Neural progenitor cell (in vitro differentiated cells): ENCODE data around the gene SLC7A10. TPM values are rescaled to one million over a fixed set of nuclear protein-coding genes. Genes with fewer than 3 reads are reported as not detected.

Source experiments
- DNase-seq: peaks from one replicate; pipeline ENCODE4 v3.0.0-alpha.2; 2016; ENCODE audit warnings: low spot score
- H2AFZ ChIP-seq: fragments of 200-600 bp; sonication (generic); replicated peaks from 2 replicates; pipeline ENCODE4 v1.6.1; 2016; ENCODE audit warnings: antibody characterized with exemption
- H3F3A ChIP-seq: fragments of 200-600 bp; sonication (generic); 2 replicates; pipeline ENCODE4 v1.6.1; 2016; ENCODE audit warnings: antibody characterized with exemption, low read depth
- H3K27ac ChIP-seq: fragments of 200-600 bp; sonication (generic); 2 replicates; pipeline ENCODE4 v1.5.1; 2016; ENCODE audit warnings: mild to moderate bottlenecking
- H3K27me3 ChIP-seq: fragments of 200-600 bp; sonication (generic); 2 replicates; pipeline ENCODE4 v1.6.1; 2016; ENCODE audit warnings: mild to moderate bottlenecking, moderate library complexity
- H3K36me3 ChIP-seq: fragments of 200-600 bp; sonication (generic); 2 replicates; pipeline ENCODE4 v1.5.1; 2016
- H3K4me1 ChIP-seq: fragments of 200-600 bp; sonication (generic); 2 replicates; pipeline ENCODE4 v1.6.1; 2016; ENCODE audit warnings: mixed run types
- H3K4me2 ChIP-seq: fragments of 200-600 bp; sonication (generic); 2 replicates; pipeline ENCODE4 v1.6.1; 2016
- H3K4me3 ChIP-seq: fragments of 200-600 bp; sonication (generic); 2 replicates; pipeline ENCODE4 v1.5.1; 2016
- H3K79me2 ChIP-seq: fragments of 200-600 bp; sonication (generic); 2 replicates; pipeline ENCODE4 v1.6.1; 2016; ENCODE audit warnings: low read depth
- H3K9ac ChIP-seq: fragments of 200-600 bp; sonication (generic); 2 replicates; pipeline ENCODE4 v1.6.1; 2016
- H3K9me3 ChIP-seq: fragments of 200-600 bp; sonication (generic); 2 replicates; pipeline ENCODE4 v1.5.1; 2016; ENCODE audit warnings: low read depth
- H4K20me1 ChIP-seq: fragments of 200-600 bp; sonication (generic); 2 replicates; pipeline ENCODE4 v1.6.1; 2016; ENCODE audit warnings: low read depth
- H3K27ac Mint-ChIP-seq: 3 replicates; pipeline ENCODE4 v1.8.0; 2021; ENCODE audit warnings: mixed read lengths
- H3K27me3 Mint-ChIP-seq: 2 replicates; pipeline ENCODE4 v1.8.0; 2022; ENCODE audit warnings: low read depth, mild to moderate bottlenecking, inconsistent platforms, moderate library complexity, mixed read lengths; ENCODE audit not compliant: insufficient read depth
- H3K36me3 Mint-ChIP-seq: 3 replicates; pipeline ENCODE4 v1.8.0; 2021; ENCODE audit warnings: mixed read lengths
- H3K4me1 Mint-ChIP-seq: 3 replicates; pipeline ENCODE4 v1.8.0; 2021; ENCODE audit warnings: mixed read lengths
- H3K4me3 Mint-ChIP-seq: 3 replicates; pipeline ENCODE4 v1.8.0; 2021; ENCODE audit warnings: mild to moderate bottlenecking, moderate library complexity, mixed read lengths
- H3K9me3 Mint-ChIP-seq: 3 replicates; pipeline ENCODE4 v1.8.0; 2020; ENCODE audit warnings: mixed read lengths
- CTCF ChIP-seq: fragments of 200-600 bp; sonication (generic); IDR thresholded peaks from 2 replicates; pipeline ENCODE4 v1.5.1; 2017; ENCODE audit warnings: antibody characterized with exemption, mild to moderate bottlenecking
- EZH2 ChIP-seq: fragments of 200-600 bp; sonication (generic); IDR thresholded peaks from 2 replicates; pipeline ENCODE4 v1.6.1; 2017; ENCODE audit warnings: antibody characterized with exemption, mild to moderate bottlenecking, moderate library complexity
- EZH2phosphoT487 ChIP-seq: fragments of 200-600 bp; sonication (generic); IDR thresholded peaks from 2 replicates; pipeline ENCODE4 v1.6.1; 2017; ENCODE audit warnings: antibody characterized with exemption
- total RNA-seq: library from RNA; depleted of rRNA; stranded (reverse); fragments of >200 nt; gene quantifications from 2 replicates; pipeline ENCODE4 v1.2.3, GENCODE V29; 2015; ENCODE audit warnings: low replicate concordance

SLC7A10 gene
- total RNA-seq, 1 donor from 2014 or later, result 0.79 TPM

GRCh38 chr19:33196446-33197193 is 29.0 kb downstream of the SLC7A10 start:
- Mint-ChIP-seq H3K27me3 (peaks cover 10% of the 10 kb centered on the region), H3K4me1 (peaks cover 13% of the 10 kb centered on the region), H3K4me3 (peak overlapping the region; percentile 92), H3K27ac (no peak overlapping the region), H3K9me3 (no peaks in the 10 kb centered on the region), H3K36me3 (peaks cover 6% of the 10 kb centered on the region)
- no peak overlapping the region for H3K27ac ChIP-seq
- peaks cover 28% of the 10 kb centered on the region for H3K27me3 ChIP-seq
- H3F3A ChIP-seq, result peaks cover 4% of the 10 kb centered on the region
- no peaks in the 10 kb centered on the region for H3K36me3 ChIP-seq
- H3K9ac ChIP-seq, result no peak overlapping the region
- no peaks in the 10 kb centered on the region for H3K79me2 ChIP-seq
- peaks cover 6% of the 10 kb centered on the region for H3K4me1 ChIP-seq
- no peak overlapping the region for H2AFZ ChIP-seq
- TF ChIP-seq EZH2phosphoT487 (no peak), CTCF (no peak), EZH2 (no peak)
- DNase-seq, result no peak
- H3K4me3 ChIP-seq, result no peak overlapping the region
- H3K9me3 ChIP-seq, result no peaks in the 10 kb centered on the region
- H4K20me1 ChIP-seq, result peaks cover 21% of the 10 kb centered on the region
- no peak overlapping the region for H3K4me2 ChIP-seq

DNA sequence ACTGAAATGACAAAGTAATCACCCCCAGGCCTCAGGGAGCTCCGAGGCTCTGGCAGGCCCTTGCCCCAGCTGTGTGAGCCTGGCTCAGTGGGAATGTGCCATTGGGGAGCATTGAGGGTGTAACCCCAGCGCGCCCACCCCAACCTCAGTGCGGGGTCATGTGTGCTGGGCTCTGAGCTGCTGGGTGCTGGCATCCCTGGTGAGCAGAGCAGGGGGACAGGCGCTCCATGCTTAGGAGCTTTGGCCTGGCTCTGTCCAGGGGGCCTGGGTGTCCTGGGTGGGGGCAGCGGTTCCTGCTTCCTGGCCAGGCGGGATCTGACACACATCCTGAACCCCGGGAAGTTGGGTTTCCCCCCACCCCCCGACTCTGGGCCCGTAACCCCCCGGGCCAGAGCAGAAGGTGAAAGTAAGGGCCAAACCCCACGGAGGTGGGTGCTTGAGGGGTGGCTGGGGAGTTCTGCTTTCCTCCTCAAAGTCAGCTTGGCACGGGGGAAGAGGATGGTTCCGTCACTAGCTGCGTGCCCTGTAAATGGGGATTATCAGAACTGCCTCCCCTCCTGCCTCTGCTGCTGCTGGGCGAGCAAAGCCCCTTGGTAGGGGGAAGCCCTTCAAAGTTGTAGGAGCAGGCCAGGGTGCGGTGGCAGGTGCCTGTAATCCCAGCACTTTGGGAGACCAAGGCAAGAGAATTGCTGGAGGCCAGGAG is 29.9 kb downstream of the SLC7A10 start:
- TF ChIP-seq CTCF, result no peak
- no peak for TF ChIP-seq EZH2phosphoT487
- Histone ChIP-seq H4K20me1 (peaks cover 21% of the 10 kb centered on the region), H3K4me3 (peak overlapping the region; percentile 84), H3K79me2 (no peaks in the 10 kb centered on the region), H3K36me3 (no peaks in the 10 kb centered on the region), H3K27ac (no peak overlapping the region), H3K27me3 (peaks cover 28% of the 10 kb centered on the region), H3K9me3 (no peaks in the 10 kb centered on the region), H2AFZ (no peak overlapping the region), H3F3A (peaks cover 4% of the 10 kb centered on the region), H3K4me2 (peak overlapping the region; percentile 91), H3K9ac (no peak overlapping the region), H3K4me1 (peaks cover 6% of the 10 kb centered on the region)
- no peak for DNase-seq
- no peak overlapping the region for H3K27ac Mint-ChIP-seq
- no peaks in the 10 kb centered on the region for H3K9me3 Mint-ChIP-seq
- peaks cover 10% of the 10 kb centered on the region for H3K27me3 Mint-ChIP-seq
- peaks cover 6% of the 10 kb centered on the region for H3K36me3 Mint-ChIP-seq
- peak overlapping the region; percentile 92 for H3K4me3 Mint-ChIP-seq
- peaks cover 13% of the 10 kb centered on the region for H3K4me1 Mint-ChIP-seq

- Mint-ChIP-seq H3K27ac (no peak overlapping the region), H3K9me3 (no peaks in the 10 kb centered on the region)
- H3K79me2 ChIP-seq, result no peaks in the 10 kb centered on the region
These were observed 30.6 kb downstream of the SLC7A10 start for GRCh38 chr19:33194886-33195644.

More at GRCh38 chr19:33194886-33195644, 30.6 kb downstream of the SLC7A10 start:
- Histone ChIP-seq H3K4me2 (peak overlapping the region; percentile 91), H3K36me3 (no peaks in the 10 kb centered on the region), H2AFZ (peak overlapping the region; percentile 79), H3F3A (peaks cover 4% of the 10 kb centered on the region), H3K27ac (no peak overlapping the region), H3K4me3 (peak overlapping the region; percentile 84), H3K9ac (no peak overlapping the region), H3K27me3 (peaks cover 28% of the 10 kb centered on the region), H4K20me1 (peaks cover 21% of the 10 kb centered on the region), H3K9me3 (no peaks in the 10 kb centered on the region), H3K4me1 (peaks cover 6% of the 10 kb centered on the region)
- Mint-ChIP-seq H3K4me3 (peak overlapping the region; percentile 92), H3K4me1 (peaks cover 13% of the 10 kb centered on the region), H3K27me3 (peaks cover 10% of the 10 kb centered on the region), H3K36me3 (peaks cover 6% of the 10 kb centered on the region)
- DNase-seq, result peak; percentile 59
- TF ChIP-seq CTCF (no peak), EZH2phosphoT487 (no peak), EZH2 (no peak)
